B cell (primary cell): Measurements from ENCODE around the gene PSMB2.

Experiments used
- EZH2 ChIP-seq: IDR thresholded peaks from 2 replicates; pipeline ENCODE4 v1.6.1; 2012; ENCODE audit warnings: borderline replicate concordance, low read depth, mild to moderate bottlenecking, moderate library complexity, low read length; ENCODE audit not compliant: insufficient read depth, poor library complexity, severe bottlenecking
- TF ChIP-seq, protein P1 (sequence below): fragments of 200-600 bp; IDR thresholded peaks from one replicate; pipeline ENCODE4 v1.8.0; 2022; ENCODE audit warnings: antibody characterized with exemption, mild to moderate bottlenecking

DNA sequence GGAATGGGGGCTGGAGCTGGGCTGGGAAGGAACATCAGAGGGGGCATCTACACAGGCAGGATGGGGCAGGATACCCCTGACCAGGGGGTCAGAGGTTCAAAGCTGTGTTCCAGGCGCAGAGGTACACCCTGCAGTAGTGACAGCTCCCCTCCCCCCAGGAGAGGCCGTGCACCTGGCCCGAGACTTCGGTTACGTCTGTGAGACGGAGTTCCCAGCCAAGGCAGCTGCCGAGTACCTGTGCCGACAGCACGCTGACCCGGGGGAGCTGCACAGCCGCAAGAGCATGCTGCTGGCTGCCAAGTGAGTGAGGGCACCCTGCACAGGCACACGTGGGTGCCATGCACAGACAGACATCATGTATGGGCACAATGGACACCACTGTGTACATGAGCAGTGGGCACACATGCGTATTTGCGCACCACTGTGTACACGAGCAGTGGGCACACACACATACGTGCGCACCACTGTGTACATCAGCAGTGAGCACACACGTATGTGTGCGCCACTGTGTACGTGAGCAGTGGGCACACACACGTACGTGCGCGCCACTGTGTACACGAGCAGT lies 50.8 kb downstream of the PSMB2 start:
- TF ChIP-seq, protein P1, sequence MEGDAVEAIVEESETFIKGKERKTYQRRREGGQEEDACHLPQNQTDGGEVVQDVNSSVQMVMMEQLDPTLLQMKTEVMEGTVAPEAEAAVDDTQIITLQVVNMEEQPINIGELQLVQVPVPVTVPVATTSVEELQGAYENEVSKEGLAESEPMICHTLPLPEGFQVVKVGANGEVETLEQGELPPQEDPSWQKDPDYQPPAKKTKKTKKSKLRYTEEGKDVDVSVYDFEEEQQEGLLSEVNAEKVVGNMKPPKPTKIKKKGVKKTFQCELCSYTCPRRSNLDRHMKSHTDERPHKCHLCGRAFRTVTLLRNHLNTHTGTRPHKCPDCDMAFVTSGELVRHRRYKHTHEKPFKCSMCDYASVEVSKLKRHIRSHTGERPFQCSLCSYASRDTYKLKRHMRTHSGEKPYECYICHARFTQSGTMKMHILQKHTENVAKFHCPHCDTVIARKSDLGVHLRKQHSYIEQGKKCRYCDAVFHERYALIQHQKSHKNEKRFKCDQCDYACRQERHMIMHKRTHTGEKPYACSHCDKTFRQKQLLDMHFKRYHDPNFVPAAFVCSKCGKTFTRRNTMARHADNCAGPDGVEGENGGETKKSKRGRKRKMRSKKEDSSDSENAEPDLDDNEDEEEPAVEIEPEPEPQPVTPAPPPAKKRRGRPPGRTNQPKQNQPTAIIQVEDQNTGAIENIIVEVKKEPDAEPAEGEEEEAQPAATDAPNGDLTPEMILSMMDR = no peak
- TF ChIP-seq EZH2 = no peak
